Tibial nerve (tissue), 4 donors: ENCODE data around the gene ABLIM2. TPM values are rescaled to one million over a fixed set of nuclear protein-coding genes. Genes with fewer than 3 reads are reported as not detected.

ENCODE experiments used
- DNase-seq, 2 donors: peaks; one replicate each; pipeline ENCODE4 v3.0.0-alpha.2; 2019; ENCODE audit warnings: low spot score in 2 of 2
- H3K27ac ChIP-seq, 4 donors: fragments of 200-600 bp; sonication (generic) in 3 of 4; one replicate each; pipeline ENCODE4 v1.5.1; 2017 to 2019; ENCODE audit warnings: mild to moderate bottlenecking in 1 of 4
- H3K27me3 ChIP-seq, 2 donors: fragments of 200-600 bp; sonication (generic) in 1 of 2; one replicate each; pipeline versions ENCODE4 v1.5.1 to v1.6.0; 2017 to 2019
- H3K36me3 ChIP-seq, 3 donors: fragments of 200-600 bp; sonication (generic); one replicate each; pipeline ENCODE4 v1.5.1; 2018 to 2019
- H3K4me1 ChIP-seq, 4 donors: fragments of 200-600 bp; sonication (generic) in 3 of 4; one replicate each; pipeline ENCODE4 v1.5.1; 2017 to 2019
- H3K4me3 ChIP-seq, 4 donors: fragments of 200-600 bp; sonication (generic) in 3 of 4; one replicate each; pipeline ENCODE4 v1.5.1; 2017 to 2019; ENCODE audit warnings: mild to moderate bottlenecking in 1 of 4, moderate library complexity in 1 of 4
- H3K9me3 ChIP-seq, 4 donors: fragments of 200-600 bp; sonication (generic) in 3 of 4; one replicate each; pipeline ENCODE4 v1.5.1; 2017 to 2019
- EP300 ChIP-seq, 2 donors: sonication (generic); formaldehyde crosslinking; IDR thresholded peaks; one replicate each; pipeline ENCODE4 v1.6.1; 2017; ENCODE audit warnings: antibody characterized with exemption in 2 of 2, mild to moderate bottlenecking in 1 of 2
- POLR2A ChIP-seq, 2 donors: fragments of 450-650 bp; IDR thresholded peaks; one replicate each; pipeline ENCODE4 v1.6.1; 2017; ENCODE audit warnings: antibody characterized with exemption in 2 of 2, mild to moderate bottlenecking in 2 of 2, moderate library complexity in 2 of 2
- WGBS, 2 donors: methylation state at CpG; one replicate each; pipeline ENCODE4 v1.1.5; 2018; 5-methylcytosine and 5-hydroxymethylcytosine counted together
- total RNA-seq, 4 donors: library from RNA; depleted of rRNA; stranded (reverse); fragments of >200 nt; gene quantifications; one replicate each; pipeline ENCODE4 v1.1.0, GENCODE V29; 2016
- TF ChIP-seq, protein P1 (sequence below), 5 experiments: fragments of 200-600 bp in 3 of 5; fragments of 450-650 bp in 2 of 5; sonication (generic) in 3 of 5; IDR thresholded peaks; one replicate each; pipeline ENCODE4 v1.5.1; 2016 to 2019; ENCODE audit warnings: antibody characterized with exemption in 5 of 5, mild to moderate bottlenecking in 3 of 5, moderate library complexity in 2 of 5

Gene ABLIM2
- total RNA-seq, 4 donors from 2014 or later, result 29.1 to 125 (median 41.7) TPM

GRCh38 chr4:8112672-8113071 lies 45.9 kb downstream of the ABLIM2 start:
- DNase-seq, result no peak
- peaks cover 0 to 5% (median 0%) of the 10 kb centered on the region in 4 donors for H3K9me3 ChIP-seq
- H3K4me1 ChIP-seq, result peaks cover 0 to 16% (median 2%) of the 10 kb centered on the region in 4 donors
- TF ChIP-seq EP300 (IDR thresholded peaks at IDR 0.05) (no peak), POLR2A (IDR thresholded peaks at IDR 0.05) (no peak)
- TF ChIP-seq, protein P1, sequence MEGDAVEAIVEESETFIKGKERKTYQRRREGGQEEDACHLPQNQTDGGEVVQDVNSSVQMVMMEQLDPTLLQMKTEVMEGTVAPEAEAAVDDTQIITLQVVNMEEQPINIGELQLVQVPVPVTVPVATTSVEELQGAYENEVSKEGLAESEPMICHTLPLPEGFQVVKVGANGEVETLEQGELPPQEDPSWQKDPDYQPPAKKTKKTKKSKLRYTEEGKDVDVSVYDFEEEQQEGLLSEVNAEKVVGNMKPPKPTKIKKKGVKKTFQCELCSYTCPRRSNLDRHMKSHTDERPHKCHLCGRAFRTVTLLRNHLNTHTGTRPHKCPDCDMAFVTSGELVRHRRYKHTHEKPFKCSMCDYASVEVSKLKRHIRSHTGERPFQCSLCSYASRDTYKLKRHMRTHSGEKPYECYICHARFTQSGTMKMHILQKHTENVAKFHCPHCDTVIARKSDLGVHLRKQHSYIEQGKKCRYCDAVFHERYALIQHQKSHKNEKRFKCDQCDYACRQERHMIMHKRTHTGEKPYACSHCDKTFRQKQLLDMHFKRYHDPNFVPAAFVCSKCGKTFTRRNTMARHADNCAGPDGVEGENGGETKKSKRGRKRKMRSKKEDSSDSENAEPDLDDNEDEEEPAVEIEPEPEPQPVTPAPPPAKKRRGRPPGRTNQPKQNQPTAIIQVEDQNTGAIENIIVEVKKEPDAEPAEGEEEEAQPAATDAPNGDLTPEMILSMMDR (IDR thresholded peaks at IDR 0.05), result no peak
- 84 to 89% methylated on average over 7 to 10 of the region's 10 CpGs for WGBS, 2 donors
- H3K27me3 ChIP-seq, result no peaks in the 10 kb centered on the region
- no peak overlapping the region for H3K4me3 ChIP-seq
- H3K36me3 ChIP-seq, result peaks cover 0 to 4% (median 0%) of the 10 kb centered on the region in 3 donors
- H3K27ac ChIP-seq, result peak overlapping the region in 1 of 4 donors; percentile 62

DNA sequence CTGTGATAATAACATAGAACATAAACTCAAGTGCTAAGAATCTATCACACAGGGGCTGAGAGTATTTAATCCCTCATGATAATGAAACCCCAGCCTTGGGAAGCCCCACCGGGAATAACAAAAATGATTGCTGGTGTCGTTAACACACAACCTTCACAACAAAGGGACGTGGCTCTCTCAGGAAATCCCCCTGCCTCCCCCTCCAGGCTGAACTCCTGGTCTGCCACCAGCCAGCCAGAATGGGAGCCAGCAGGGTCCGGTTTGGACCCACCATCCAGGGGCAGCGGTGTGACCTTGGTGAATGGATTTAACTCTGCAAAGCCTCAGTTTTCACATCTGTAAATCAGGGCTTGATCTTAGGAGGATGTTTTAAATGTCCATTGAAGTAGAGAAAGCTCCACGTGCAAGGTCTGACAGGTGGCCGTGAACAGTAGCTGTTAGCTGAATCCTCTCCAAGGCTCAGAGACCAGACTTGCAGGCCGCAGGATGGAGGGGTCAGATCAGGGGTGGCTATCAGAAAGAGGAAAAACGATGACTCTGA lies 46.5 kb downstream of the ABLIM2 start:
- 71 to 73% methylated on average over 9 of the region's 9 CpGs for WGBS, 2 donors
- TF ChIP-seq EP300 (IDR thresholded peaks at IDR 0.05) (no peak), POLR2A (IDR thresholded peaks at IDR 0.05) (no peak)
- TF ChIP-seq, protein P1 (IDR thresholded peaks at IDR 0.05), result no peak
- H3K27me3 ChIP-seq, result no peaks in the 10 kb centered on the region
- H3K36me3 ChIP-seq, result peaks cover 0 to 4% (median 0%) of the 10 kb centered on the region in 3 donors
- H3K9me3 ChIP-seq, result peaks cover 0 to 2% (median 0%) of the 10 kb centered on the region in 4 donors
- DNase-seq, result no peak
- H3K27ac ChIP-seq, result peak overlapping the region in 1 of 4 donors; percentile 62
- H3K4me3 ChIP-seq, result no peak overlapping the region
- H3K4me1 ChIP-seq, result peaks cover 0 to 10% (median 2%) of the 10 kb centered on the region in 4 donors

DNA sequence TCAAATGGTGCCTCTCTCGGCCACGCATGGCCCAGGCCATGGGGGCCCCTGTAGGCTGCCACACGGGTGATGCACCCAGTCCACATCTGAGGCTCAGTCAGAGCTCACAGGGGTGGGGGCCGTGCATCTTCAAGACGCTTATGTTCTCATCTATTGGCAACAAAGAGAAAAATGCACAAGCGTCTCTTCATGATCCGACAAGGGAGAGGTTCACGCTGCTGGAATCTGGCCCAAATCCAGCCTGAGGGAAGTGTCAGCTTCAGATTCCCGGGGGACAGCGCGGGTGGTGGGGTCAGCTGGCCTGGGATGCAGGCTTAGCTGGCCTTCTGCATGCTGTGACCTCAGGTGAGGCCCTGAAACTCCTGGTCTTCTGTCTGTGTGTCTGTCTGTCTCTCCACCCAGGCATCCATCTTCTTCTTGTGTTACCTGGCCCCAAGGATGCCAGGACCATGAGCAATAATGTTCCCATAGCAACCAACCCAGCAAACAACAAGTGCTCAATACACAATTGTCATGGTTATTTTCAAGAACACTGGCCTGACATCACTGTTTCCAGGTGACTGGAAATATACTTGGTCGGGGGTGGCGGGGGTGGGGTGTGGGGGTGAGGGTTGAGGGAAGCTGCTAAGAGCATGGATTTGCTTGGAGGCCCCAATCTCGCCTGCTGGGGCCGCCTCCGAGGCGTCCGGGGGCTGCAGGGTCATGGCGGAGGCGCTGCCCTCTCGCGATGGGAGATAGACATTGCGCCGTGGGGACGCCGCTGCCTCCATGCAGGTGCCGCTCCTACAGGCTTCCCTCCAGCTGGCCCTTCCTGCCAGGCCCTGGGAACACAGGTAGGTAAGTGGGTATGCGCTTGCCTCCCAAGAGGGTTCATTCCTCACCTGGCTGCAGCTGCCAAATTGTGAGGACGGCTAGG lies 48.3 kb downstream of the ABLIM2 start:
- 37 to 49% methylated on average over 22 to 28 of the region's 29 CpGs for WGBS, 2 donors
- Histone ChIP-seq H3K4me3 (no peak overlapping the region), H3K27me3 (no peaks in the 10 kb centered on the region), H3K36me3 (peaks cover 0 to 11% (median 0%) of the 10 kb centered on the region in 3 donors), H3K27ac (no peak overlapping the region), H3K4me1 (peaks cover 0 to 8% (median 2%) of the 10 kb centered on the region in 4 donors), H3K9me3 (no peaks in the 10 kb centered on the region)
- TF ChIP-seq EP300 (IDR thresholded peaks at IDR 0.05) (no peak), POLR2A (IDR thresholded peaks at IDR 0.05) (no peak)
- TF ChIP-seq, protein P1 (IDR thresholded peaks at IDR 0.05), result no peak
- DNase-seq, result no peak

GRCh38 chr4:8109406-8110065 lies 49.1 kb downstream of the ABLIM2 start:
- 90 to 93% methylated on average over 20 of the region's 20 CpGs for WGBS, 2 donors
- H3K4me3 ChIP-seq, result no peak overlapping the region

More at GRCh38 chr4:8109406-8110065, 49.1 kb downstream of the ABLIM2 start:
- Histone ChIP-seq H3K9me3 (no peaks in the 10 kb centered on the region), H3K36me3 (peaks cover 0 to 17% (median 0%) of the 10 kb centered on the region in 3 donors), H3K4me1 (peaks cover 0 to 8% (median 2%) of the 10 kb centered on the region in 4 donors), H3K27ac (no peak overlapping the region), H3K27me3 (no peaks in the 10 kb centered on the region)
- TF ChIP-seq EP300 (IDR thresholded peaks at IDR 0.05) (no peak), POLR2A (IDR thresholded peaks at IDR 0.05) (no peak)
- TF ChIP-seq, protein P1 (IDR thresholded peaks at IDR 0.05), result no peak
- no peak for DNase-seq
